EH (cell line): ENCODE measurements around the gene MFSD2A.
"Not testable (repeated sequence)": the region's sequence is repeated elsewhere in the genome, so short reads cannot be mapped to it uniquely, and the experiment has no call there.

Source experiments
- DNase-seq: peaks from one replicate; pipeline ENCODE4 v3.0.0-alpha.2; 2015; ENCODE audit warnings: low read depth

MFSD2A gene

GRCh38 chr1:40003156-40004093 is 48.5 kb downstream of the MFSD2A start:
- no peak for DNase-seq

GRCh38 chr1:40004857-40005256 is 49.9 kb downstream of the MFSD2A start:
- peak; percentile 44 for DNase-seq

- not testable (repeated sequence) for DNase-seq
Measured at GRCh38 chr1:40007481-40008034, 52.6 kb downstream of the MFSD2A start.

DNA sequence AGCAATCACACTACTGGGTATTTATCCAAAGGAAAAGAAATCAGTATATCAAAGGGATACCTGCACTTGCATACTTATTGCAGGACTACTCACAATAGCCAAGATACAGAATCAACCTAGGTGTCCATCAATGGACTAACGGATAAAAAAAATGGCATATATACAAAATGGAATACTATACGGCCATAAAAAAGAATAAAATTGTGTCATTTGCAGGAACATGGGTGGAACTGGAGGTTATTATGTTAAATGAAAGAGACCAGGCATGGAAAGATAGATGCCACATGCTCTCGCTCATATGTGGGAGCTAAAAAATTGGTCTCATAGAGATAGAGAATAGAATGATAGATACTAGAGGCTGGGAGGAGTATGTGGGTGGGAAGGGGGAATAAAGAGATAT is 56.3 kb downstream of the MFSD2A start:
- DNase-seq: no peak

DNA sequence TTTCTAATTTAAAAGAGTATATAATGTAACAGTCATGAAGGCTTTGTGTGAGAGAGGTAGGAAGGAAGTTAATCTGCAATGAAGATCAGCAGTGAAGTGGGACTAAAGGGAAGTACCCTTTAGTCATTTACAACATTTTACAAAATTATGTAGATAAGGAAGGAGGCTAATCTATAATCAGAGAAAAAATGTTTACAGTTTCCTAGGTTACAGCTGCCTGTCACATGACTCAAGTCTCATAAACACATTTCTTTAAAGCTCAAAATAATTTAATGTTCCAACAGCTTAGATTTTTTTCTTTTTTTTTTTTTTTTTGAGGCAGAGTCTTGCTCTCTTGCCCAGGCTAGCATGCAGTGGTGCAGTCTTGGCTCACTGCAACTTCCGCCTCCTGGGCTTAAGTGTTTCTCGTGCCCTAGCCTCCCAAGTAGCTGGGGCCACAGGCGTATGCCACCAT is 59.3 kb downstream of the MFSD2A start:
- DNase-seq: peak; percentile 62

DNA sequence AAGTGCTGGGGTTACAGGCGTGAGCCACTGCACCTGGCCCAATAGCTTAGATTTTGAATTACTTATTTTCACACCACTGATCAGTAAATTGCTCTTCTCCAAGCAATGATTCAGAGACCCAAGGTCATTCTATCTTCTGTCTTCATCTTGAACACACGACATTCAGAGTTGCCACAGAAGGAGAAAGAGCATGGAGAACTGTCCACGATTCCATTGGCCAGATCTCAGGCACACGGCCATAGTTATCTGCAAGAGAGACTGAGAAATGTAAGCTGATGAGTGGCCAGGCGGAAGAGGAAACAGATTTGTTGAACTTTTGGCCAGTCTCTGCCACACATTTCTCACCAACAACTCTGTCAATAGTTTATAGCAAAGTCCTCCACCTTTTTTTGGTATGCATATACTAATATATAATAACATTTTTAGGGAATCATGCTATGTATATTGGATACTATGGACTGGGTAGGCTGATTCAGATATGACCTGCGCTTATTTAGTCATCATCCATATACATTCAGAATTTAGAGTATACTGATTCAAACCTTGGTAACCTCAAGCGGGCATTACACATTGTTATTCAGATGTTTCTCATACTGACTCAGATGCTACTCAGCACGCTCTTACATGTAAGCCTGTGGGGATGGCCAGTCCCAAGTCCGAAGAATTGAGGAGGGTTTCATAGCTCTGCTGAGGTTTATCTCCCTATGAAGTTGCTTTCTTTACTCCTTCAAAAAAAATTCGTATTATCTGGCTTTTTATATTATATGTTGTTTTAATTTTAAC is 60.1 kb downstream of the MFSD2A start:
- peak; percentile 89 for DNase-seq

DNA sequence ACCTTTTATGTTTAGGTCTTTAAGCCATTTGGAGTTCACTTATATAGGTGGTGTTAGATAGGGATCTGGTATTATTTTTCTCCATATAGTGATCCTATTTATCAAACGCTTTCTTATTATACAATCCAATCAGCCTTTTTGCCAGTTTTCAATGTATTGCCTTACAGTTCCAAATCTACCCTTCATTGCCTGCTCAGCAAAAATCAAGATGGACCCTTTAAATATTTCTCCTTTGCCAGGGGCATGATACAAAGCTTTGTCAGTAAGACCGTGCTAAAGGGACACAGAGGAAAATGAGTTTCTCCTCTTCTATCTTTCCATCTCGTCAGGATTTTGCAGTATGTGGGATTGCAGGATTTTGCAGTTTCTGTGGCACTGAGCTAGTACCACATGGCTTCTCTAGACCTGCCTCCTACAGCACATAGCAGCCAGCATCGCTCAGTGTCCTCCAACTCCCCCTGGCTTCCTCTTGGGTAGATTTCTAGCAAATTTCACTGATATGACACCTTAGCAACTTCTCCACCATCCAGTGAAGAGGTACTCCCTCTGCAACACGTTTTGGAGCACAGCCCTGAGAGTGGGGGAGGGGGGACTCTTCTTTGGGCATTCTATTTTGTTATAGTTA is 63.1 kb downstream of the MFSD2A start:
- DNase-seq: no peak
